Activated CD8-positive, alpha-beta memory T cell treated with anti-CD3 and anti-CD28 coated beads, Interleukin-2, amount 50 U/mL, for 4 hours (primary cell): ENCODE results near the gene KDM3A.
A peak's percentile ranks its signal among the peaks of the same experiment; 100 is the strongest.

Experiments used
- DNase-seq: peaks from one replicate; pipeline ENCODE4 v3.0.0-alpha.2; 2020

Gene KDM3A, protein sequence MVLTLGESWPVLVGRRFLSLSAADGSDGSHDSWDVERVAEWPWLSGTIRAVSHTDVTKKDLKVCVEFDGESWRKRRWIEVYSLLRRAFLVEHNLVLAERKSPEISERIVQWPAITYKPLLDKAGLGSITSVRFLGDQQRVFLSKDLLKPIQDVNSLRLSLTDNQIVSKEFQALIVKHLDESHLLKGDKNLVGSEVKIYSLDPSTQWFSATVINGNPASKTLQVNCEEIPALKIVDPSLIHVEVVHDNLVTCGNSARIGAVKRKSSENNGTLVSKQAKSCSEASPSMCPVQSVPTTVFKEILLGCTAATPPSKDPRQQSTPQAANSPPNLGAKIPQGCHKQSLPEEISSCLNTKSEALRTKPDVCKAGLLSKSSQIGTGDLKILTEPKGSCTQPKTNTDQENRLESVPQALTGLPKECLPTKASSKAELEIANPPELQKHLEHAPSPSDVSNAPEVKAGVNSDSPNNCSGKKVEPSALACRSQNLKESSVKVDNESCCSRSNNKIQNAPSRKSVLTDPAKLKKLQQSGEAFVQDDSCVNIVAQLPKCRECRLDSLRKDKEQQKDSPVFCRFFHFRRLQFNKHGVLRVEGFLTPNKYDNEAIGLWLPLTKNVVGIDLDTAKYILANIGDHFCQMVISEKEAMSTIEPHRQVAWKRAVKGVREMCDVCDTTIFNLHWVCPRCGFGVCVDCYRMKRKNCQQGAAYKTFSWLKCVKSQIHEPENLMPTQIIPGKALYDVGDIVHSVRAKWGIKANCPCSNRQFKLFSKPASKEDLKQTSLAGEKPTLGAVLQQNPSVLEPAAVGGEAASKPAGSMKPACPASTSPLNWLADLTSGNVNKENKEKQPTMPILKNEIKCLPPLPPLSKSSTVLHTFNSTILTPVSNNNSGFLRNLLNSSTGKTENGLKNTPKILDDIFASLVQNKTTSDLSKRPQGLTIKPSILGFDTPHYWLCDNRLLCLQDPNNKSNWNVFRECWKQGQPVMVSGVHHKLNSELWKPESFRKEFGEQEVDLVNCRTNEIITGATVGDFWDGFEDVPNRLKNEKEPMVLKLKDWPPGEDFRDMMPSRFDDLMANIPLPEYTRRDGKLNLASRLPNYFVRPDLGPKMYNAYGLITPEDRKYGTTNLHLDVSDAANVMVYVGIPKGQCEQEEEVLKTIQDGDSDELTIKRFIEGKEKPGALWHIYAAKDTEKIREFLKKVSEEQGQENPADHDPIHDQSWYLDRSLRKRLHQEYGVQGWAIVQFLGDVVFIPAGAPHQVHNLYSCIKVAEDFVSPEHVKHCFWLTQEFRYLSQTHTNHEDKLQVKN (N-terminal part only)

DNA sequence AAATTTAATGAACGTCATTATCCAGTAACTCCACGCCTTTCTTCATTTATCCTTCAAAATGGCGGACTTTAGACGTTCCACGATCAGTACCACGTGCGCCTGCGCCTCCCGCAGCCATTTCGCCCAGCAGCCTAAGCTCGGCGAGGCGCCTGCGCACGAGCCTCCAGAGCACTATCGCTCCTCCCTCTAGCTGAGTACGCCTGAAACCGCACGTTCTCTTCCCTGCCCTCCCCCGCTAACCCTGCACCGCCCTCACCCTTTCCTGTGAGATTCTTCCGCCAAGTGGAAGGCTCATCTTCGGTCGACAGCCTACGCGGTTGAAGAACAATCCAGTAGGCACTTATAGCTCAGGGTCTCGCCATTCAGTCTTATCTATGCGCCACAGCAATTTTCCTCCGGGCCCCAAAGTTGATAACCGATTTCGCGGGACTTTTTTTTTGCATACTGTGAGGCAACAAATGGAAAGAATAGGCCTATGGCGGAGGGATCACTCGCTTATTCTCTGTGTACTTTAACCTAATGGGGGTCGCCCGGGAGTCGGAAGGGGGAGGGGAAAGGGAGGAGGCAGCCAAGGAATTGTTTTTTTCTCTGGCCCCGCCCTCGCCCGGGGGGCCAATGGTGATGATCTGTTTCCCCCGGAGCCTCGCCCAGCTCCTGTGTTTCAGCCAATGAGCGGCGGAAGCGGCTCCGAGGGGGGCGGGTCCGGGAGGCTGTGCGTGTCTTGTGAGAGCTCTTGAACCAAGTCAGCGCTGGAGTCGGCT is at the start of gene KDM3A:
Gene KDM3A (plus strand): TSS at position 741 of the 761 bp plus-strand sequence. CDS start 677 bp downstream, outside the sequence.
- DNase-seq, result peak; percentile 99

- no peak for DNase-seq
These were observed 48.2 kb upstream of the KDM3A start for GRCh38 chr2:86392873-86393518.

DNA sequence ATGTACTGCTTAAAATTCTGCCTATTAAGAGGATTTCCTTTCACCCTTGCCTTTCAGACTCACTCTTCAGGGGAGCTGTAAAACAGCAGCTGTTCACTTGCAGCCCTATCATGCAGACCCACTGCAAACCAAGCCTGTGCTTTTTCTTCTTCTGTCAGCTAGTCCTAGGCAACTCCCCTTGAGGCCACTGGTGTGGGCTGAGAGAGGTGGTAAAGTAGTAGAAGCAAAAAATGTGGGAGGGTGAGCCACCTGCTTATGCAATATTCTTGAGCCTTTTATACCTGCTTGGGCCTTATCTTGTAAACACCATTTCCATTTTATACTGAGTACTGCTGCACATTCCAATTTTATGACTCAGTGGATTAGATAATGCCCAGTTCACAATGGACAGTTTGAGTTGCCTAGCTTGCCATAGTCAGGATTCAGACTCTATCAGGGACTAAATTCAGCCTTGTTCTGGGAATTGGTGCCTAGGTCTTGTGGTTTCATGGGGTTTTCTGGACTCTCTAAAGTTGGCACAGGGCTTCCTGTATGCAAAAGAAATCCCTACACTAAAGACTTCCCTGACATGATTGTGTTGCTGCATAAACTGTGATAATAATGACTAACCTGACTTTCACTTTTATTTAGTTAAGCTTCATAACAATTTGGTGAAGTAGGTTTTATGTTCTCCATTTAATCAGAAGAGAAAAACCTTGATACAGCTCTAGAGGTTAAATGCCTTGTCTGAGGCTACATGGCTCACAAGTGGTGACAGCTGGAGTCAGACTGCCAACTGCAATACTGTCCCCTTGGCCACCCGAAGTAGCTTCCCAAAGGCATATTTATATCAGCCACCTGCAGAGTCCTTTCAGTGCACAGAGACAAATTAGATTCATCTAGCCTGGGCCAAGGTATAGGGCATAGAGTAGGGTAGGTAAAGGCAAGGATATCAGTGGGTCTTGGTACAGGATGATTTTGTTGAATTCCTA is 47.4 kb upstream of the KDM3A start:
- no peak for DNase-seq

DNA sequence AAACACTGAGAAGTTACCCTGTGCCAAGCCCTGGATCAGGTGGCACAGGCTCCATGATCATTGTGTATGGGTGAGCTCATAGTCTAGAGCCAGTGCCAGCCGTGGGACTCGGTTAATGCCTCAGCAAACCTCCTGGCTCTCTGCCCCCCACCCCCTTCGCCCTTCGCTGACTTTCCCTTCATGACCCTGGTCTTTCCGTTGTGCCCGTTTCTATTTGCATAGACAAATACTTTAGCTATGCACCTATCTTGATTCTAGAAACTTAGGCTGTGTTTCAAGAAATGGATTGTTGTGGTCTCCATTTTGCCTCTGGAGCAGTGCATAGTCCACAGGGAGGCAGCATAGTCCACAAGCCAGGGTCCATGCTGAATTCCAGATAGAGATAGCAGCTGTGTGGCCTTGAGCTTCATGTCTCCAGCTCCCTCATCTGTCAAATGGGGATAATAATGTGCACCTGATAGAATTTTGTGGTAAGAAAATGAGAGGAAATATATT is 44.8 kb upstream of the KDM3A start:
- DNase-seq, result no peak

DNA sequence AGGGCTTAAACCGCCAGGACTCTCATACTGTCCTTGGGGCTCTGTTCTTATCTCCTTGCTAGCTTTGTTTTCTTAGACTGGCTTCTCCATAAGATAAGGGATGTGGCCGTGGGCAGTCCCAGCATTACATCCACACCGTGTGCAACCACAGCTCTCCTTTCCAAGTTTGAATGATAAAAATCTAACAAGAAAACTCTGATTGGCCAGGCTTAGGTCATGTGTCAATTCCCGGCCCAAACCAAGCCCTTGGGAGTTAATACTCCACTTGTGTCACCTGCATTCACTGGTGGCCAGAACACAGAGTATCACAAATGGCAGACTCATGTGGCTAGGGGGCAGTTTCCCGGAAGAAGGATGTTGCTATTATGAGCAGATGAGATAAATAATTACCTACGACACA is 43.2 kb upstream of the KDM3A start:
- no peak for DNase-seq

- no peak for DNase-seq
These were observed 42.4 kb upstream of the KDM3A start for GRCh38 chr2:86398500-86399474.

DNA sequence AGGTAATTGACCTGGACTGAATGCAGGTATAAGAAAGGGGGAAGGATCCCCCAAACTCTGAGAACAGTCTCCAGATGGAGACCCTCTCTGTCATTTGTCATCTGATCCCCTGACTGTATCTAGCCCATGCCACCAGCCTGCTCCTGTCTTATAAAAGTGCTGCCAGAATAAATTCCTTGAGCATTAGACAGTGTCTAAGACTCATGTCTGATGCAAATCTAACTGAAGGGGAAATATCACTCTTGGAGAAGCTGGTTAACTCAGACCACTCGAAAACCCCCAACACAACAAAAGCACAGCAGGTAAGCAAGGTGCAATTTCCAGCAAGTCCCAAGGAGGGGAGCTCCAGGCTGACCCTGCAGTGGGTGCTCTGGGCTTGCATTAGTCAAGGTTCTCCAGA is 40.9 kb upstream of the KDM3A start:
- no peak for DNase-seq

DNA sequence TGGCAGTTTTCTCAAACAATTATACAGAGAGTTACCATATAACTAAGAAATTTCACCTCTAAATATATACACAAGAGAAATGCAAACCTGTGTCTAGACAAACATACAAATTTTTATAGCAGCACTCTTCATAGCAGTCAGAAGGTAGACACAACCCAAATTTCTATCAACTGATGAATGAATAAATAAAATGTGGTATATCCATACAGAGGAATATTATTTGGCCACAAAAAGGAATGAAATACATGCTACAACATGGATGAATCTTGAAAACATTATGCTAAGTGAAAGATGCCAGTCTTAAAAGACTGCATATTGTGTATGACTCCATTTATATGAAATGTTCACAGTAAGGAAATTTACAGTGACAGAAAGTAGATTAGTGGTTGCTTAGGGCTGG is 30.6 kb upstream of the KDM3A start:
- no peak for DNase-seq

DNA sequence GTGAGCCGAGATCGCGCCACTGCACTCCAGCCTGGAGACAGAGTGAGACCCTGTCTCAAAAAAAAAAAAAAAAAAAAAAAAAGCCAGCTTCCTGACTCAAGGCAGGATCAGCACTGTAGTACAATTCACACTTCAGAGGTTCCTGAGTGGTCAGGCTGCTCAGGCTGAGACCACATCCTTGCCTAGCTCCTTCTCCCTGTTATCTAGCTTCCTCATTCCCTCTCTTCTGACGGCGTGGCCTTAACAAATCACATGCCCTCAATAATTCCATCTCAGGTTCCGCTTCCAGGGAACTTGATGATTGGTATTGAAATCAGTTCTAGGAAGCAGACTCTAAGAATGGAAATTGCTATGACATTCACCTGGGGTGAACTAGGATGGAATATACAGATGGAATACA is 29.8 kb upstream of the KDM3A start:
- DNase-seq, result no peak

GRCh38 chr2:86412007-86412406 is 29.2 kb upstream of the KDM3A start:
- no peak for DNase-seq

DNA sequence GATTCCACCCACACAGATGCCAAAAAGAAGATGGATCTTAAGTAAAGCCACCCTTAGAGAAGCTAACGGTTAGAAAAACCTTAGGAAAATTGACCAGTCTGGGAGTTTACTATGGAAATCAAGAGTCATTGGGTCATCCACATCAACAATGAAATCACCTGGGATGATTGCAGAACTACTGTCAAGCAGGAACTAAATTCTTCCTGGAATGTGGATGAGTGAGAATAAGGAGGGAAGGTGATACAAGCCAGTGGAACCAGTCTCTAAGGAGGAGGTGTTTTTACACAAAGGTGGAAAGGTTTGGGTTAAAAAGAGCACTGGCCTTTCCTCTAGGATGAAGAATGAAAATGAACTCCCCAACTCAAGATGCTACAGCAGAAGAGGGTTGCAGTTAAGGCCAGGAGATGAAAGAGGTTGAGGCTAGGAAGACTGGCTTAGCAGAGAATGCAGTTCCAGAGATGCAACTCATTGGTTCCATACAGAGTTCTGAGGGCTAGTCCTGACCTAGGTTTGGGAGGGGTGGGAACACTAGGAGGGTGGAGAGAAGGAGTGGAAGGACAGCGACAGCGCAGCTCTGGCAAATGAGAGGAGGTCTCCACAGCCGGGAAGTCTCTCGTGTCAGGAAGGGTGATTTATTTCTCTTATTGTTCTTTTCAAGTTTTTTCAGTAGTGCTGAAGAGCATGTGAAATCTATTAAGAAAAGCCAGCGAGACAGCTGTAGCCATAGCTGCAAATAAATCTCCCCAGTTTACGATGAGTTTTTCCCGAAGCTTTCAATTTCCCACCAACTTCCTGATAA is 27.7 kb upstream of the KDM3A start:
- DNase-seq, result no peak

GRCh38 chr2:86414996-86415395 is 26.2 kb upstream of the KDM3A start:
- DNase-seq, result no peak

- no peak for DNase-seq
These were observed 25.0 kb upstream of the KDM3A start for GRCh38 chr2:86416146-86416545.

DNA sequence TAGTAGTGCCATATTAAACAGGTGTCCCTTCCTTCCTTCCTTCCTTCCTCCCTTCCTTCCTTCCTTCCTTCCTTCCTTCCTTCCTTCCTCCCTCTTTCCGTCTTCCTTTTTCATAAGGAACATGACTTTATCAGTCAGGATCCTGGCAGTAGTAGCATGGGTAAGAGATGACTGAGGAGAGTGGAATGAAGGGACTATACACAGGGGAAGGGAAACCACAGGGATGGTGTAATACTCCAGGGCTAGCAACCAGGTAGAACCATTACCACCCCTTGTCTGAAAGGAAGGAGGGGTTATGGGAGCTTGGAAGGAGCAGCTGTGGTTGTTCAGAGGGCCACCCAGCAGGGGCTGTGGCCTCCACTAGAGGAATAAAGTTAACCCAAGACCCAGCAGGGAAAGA is 23.2 kb upstream of the KDM3A start:
- DNase-seq, result no peak

DNA sequence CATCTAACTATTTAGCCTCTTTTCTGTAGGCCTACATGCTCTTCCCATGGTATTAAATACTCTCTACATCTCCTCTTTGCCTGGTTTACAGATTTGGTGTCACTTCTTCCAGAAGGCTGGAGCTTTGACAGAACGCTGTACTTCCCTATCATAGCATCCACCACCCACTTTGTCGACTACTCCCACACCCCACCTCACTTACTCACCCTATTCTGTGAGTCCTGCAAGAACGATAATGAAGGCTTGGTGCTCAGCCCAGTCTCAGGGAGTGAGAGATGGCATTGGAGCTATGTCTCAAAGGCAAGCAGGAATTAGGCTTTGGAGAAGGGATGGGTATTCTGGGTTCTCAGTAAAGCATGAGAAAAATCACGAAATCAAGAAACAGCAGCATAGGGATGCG is 20.3 kb upstream of the KDM3A start:
- no peak for DNase-seq

GRCh38 chr2:86426271-86426670 is 14.9 kb upstream of the KDM3A start:
- DNase-seq, result no peak

DNA sequence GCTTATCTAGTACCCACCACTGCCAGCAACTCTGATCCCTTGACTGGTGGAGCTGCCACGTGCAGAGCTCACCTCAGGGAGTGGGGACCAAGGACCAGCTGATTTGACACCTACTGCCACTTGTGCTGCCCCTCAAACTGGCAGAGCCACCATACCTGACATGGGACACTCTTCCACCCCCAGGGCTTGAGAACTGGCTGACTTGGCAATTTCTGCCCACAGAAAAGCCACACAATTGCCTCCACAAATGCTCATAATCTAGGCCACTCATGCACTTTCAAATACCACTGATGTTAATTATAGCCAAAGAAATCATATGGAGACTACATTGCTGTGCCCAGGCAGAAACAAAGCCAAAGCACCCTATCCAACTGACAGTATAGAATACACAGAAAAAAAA is 11.8 kb upstream of the KDM3A start:
- no peak for DNase-seq

DNA sequence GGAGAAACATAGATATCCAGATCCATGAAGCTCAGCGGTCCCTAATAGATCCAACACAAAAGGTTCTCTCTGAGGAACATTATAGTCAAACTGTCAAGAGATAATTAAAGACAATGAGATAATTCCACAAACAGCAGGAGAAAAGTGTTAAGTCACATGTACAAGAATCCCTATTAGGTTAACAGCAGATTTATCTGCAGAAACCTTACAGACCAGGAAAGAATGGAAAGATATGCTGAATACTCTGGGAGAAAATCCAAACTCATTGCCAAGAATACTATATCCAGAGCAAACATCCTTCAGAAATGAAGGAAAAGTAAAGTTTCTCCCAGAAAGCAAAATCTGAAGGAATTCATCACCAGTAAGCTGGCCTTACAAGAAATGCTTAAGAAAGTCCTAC is 10.8 kb upstream of the KDM3A start:
- DNase-seq, result no peak
